ENCODE data around the gene PDE4B. TPM values are rescaled to one million over a fixed set of nuclear protein-coding genes. Genes with fewer than 3 reads are reported as not detected.

Gene PDE4B
- total and polyA plus RNA-seq, 10 of the 15 experiments (the other 5 are each of a cell fraction or from before 2014, with no cell fraction given) = 3.0 to 13.2 (median 5.7) TPM

DNA sequence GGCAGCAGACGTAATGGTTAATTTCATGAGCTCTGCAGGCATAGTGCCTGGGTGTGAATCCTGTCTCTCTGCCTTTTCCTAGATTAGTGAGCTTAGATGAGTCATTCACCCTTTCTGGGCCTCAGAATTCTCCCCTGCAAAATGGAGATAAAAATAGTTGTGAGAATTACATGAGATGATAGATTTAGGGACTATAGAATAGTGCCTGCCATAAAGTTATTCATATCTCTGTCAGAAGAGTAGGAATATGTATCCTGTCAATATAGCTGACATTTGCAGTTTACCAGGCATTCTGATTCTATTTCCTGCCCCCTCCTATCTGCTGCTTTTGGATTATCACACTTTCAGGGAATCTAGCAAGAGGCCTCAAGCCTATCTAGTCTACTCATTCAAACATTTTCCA is 112.0 kb downstream of the PDE4B start:
- in situ Hi-C loops (cut with MboI) (no loop called here), intact Hi-C loops (cut with micrococcal nuclease; ENCODE audit: unreplicated experiment) (no loop called here)
- Histone ChIP-seq H3K27ac (ENCODE audit: control insufficient read depth, insufficient read depth) (no peak overlapping the region), H3K79me2 (ENCODE audit: control insufficient read depth, insufficient read depth, low read length) (no peaks in the 10 kb centered on the region), H3K9me3 (replicated peaks; ENCODE audit: control insufficient read depth, insufficient read depth, low read length) (no peaks in the 10 kb centered on the region), H3K4me1 (ENCODE audit: control insufficient read depth, insufficient read depth, low read length) (no peaks in the 10 kb centered on the region), H2AFZ (ENCODE audit: control insufficient read depth, low read depth, low read length) (no peak overlapping the region), H3K4me2 (ENCODE audit: control insufficient read depth, insufficient read depth) (no peak overlapping the region), H3K27me3 (replicated peaks in 1 of 2; ENCODE audit: control insufficient read depth in 2 of 2, insufficient read depth in 2 of 2, low read length in 1 of 2) (no peaks in the 10 kb centered on the region), H4K20me1 (ENCODE audit: control insufficient read depth, insufficient read depth) (no peaks in the 10 kb centered on the region), H3K9ac (ENCODE audit: control insufficient read depth, insufficient read depth, low read length) (no peak overlapping the region), H3K4me3 (no peak overlapping the region), H3K36me3 (ENCODE audit: control insufficient read depth in 2 of 2, insufficient read depth in 2 of 2, low read length in 1 of 2) (no peaks in the 10 kb centered on the region)
- no peak for ATAC-seq
- TF ChIP-seq, protein P1, sequence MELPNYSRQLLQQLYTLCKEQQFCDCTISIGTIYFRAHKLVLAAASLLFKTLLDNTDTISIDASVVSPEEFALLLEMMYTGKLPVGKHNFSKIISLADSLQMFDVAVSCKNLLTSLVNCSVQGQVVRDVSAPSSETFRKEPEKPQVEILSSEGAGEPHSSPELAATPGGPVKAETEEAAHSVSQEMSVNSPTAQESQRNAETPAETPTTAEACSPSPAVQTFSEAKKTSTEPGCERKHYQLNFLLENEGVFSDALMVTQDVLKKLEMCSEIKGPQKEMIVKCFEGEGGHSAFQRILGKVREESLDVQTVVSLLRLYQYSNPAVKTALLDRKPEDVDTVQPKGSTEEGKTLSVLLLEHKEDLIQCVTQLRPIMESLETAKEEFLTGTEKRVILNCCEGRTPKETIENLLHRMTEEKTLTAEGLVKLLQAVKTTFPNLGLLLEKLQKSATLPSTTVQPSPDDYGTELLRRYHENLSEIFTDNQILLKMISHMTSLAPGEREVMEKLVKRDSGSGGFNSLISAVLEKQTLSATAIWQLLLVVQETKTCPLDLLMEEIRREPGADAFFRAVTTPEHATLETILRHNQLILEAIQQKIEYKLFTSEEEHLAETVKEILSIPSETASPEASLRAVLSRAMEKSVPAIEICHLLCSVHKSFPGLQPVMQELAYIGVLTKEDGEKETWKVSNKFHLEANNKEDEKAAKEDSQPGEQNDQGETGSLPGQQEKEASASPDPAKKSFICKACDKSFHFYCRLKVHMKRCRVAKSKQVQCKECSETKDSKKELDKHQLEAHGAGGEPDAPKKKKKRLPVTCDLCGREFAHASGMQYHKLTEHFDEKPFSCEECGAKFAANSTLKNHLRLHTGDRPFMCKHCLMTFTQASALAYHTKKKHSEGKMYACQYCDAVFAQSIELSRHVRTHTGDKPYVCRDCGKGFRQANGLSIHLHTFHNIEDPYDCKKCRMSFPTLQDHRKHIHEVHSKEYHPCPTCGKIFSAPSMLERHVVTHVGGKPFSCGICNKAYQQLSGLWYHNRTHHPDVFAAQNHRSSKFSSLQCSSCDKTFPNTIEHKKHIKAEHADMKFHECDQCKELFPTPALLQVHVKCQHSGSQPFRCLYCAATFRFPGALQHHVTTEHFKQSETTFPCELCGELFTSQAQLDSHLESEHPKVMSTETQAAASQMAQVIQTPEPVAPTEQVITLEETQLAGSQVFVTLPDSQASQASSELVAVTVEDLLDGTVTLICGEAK (IDR thresholded peaks at IDR 0.05; ENCODE audit: borderline replicate concordance) = no peak
- no peak for TF ChIP-seq ZNF207 (IDR thresholded peaks at IDR 0.05; ENCODE audit: borderline replicate concordance)
- TF ChIP-seq SMC3 (IDR thresholded peaks at IDR 0.05; ENCODE audit: borderline replicate concordance, low read length) = no peak
- TF ChIP-seq BRCA1 (IDR thresholded peaks at IDR 0.05; ENCODE audit: low read depth, low read length) = no peak
- TF ChIP-seq, protein P2, sequence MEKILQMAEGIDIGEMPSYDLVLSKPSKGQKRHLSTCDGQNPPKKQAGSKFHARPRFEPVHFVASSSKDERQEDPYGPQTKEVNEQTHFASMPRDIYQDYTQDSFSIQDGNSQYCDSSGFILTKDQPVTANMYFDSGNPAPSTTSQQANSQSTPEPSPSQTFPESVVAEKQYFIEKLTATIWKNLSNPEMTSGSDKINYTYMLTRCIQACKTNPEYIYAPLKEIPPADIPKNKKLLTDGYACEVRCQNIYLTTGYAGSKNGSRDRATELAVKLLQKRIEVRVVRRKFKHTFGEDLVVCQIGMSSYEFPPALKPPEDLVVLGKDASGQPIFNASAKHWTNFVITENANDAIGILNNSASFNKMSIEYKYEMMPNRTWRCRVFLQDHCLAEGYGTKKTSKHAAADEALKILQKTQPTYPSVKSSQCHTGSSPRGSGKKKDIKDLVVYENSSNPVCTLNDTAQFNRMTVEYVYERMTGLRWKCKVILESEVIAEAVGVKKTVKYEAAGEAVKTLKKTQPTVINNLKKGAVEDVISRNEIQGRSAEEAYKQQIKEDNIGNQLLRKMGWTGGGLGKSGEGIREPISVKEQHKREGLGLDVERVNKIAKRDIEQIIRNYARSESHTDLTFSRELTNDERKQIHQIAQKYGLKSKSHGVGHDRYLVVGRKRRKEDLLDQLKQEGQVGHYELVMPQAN (conservative IDR thresholded peaks at IDR 0.05) = no peak
- DNase-seq (ENCODE audit: low read depth, low spot score) = no peak
- no peak for FAIRE-seq
- ChIA-PET CTCF (interaction anchor here (0.5 kb wide), 1 partner anchor 1766 kb away, joined by 3 read pairs; no protein-coding TSS in a partner anchor), RAD21 (ENCODE audit: unreplicated experiment) (no interaction called here), SMC1A (ENCODE audit: uncharacterized antibody, unreplicated experiment) (interaction anchor here (0.7 to 0.9 kb wide), 2 partner anchors 11 to 12 kb away, joined by 3 read pairs; no protein-coding TSS in a partner anchor), POLR2A (no interaction called here)
- no TSS peak for BruUV-seq (replicated peaks)
- WGBS (ENCODE audit: insufficient coverage, insufficient replicate concordance, low lambda C conversion rate, missing lambda C conversion rate) = 10% methylated on average over 1 of the region's 1 CpG

All from GM12878 (cell line).